Endothelial cell of umbilical vein (primary cell): ENCODE results near the gene HOXA10. TPM values are rescaled to one million over a fixed set of nuclear protein-coding genes. Genes with fewer than 3 reads are reported as not detected.

ENCODE experiments used
- BruUV-seq: library from RNA; stranded (reverse); fragments of 400-500 nt; replicated peaks from 2 replicates; lab custom pipeline; 2021; lab: Mats Ljungman, UMichigan
- CTCF ChIA-PET: fragments of 300-600, 350-600 bp; sonication (Branson Sonifier 250); formaldehyde crosslinking; loops from one replicate; lab custom pipeline; 2021; ENCODE audit warnings: antibody characterized with exemption, inconsistent platforms; lab: Charles Lee
- POLR2A ChIA-PET: fragments of 300-600, 350-600 bp; sonication (Branson Sonifier 250); formaldehyde crosslinking; loops from one replicate; lab custom pipeline; 2021; ENCODE audit warnings: antibody characterized with exemption, inconsistent platforms; lab: Charles Lee
- DNase-seq: peaks from one replicate; pipeline ENCODE4 v3.0.0-alpha.2; 2011; ENCODE audit warnings: low read depth, low spot score
- FAIRE-seq: peaks from 2 replicates; lab custom pipeline; 2011; peaks lifted over from hg19 to GRCh38; lab: Jason Lieb, UNC
- H2AFZ ChIP-seq: 2 replicates; pipeline ENCODE4 v1.6.0; 2012; ENCODE audit warnings: low read depth, low read length, control low read depth, inconsistent platforms
- H3K27ac ChIP-seq: 2 replicates; pipeline ENCODE4 v1.5.1; 2011; ENCODE audit warnings: low read depth, mild to moderate bottlenecking, control low read depth, low read length, moderate library complexity; ENCODE audit not compliant: insufficient read depth
- H3K27me3 ChIP-seq, 2 experiments: 2 replicates each; pipeline versions ENCODE4 v1.6.0 to v1.6.1; 2011; ENCODE audit warnings: low read length in 2 of 2, mixed read lengths in 1 of 2; ENCODE audit not compliant: control insufficient read depth in 2 of 2, insufficient read depth in 2 of 2
- H3K36me3 ChIP-seq, 2 experiments: 2 replicates in 1 of 2; 3 replicates in 1 of 2; pipeline ENCODE4 v1.5.1; 2011; ENCODE audit warnings: low read length in 2 of 2, mild to moderate bottlenecking in 1 of 2, moderate library complexity in 1 of 2; ENCODE audit not compliant: control insufficient read depth in 2 of 2, insufficient read depth in 2 of 2; ENCODE audit errors: extremely low read depth in 1 of 2
- H3K4me1 ChIP-seq: 3 replicates; pipeline ENCODE4 v1.5.1; 2011; ENCODE audit warnings: mild to moderate bottlenecking, low read length; ENCODE audit not compliant: control insufficient read depth, insufficient read depth; ENCODE audit errors: extremely low read depth
- H3K4me2 ChIP-seq: 2 replicates; pipeline ENCODE4 v1.6.1; 2011; ENCODE audit warnings: low read length, control low read depth, mixed read lengths; ENCODE audit not compliant: insufficient read depth
- H3K4me3 ChIP-seq, 3 experiments: fragments of 200-600 bp in 1 of 3; sonication (generic), shearing (Covaris generic) in 1 of 3; replicated peaks in 1 of 3; 2 replicates each; pipeline ENCODE4 v1.5.1; 2011 to 2016; ENCODE audit warnings: control low read depth in 3 of 3, low read length in 3 of 3, mild to moderate bottlenecking in 2 of 3, inconsistent platforms in 1 of 3, low read depth in 1 of 3, moderate library complexity in 1 of 3; ENCODE audit not compliant: insufficient read depth in 1 of 3
- H3K79me2 ChIP-seq: 2 replicates; pipeline ENCODE4 v1.6.0; 2012; ENCODE audit warnings: low read length, inconsistent platforms; ENCODE audit not compliant: control insufficient read depth, insufficient read depth
- H3K9ac ChIP-seq: replicated peaks from 2 replicates; pipeline ENCODE3; 2011; ENCODE audit warnings: low read length, control low read depth; ENCODE audit not compliant: insufficient read depth; ENCODE audit errors: extremely low read depth
- H3K9me1 ChIP-seq: replicated peaks from 3 replicates; pipeline ENCODE4 v1.6.0; 2011; ENCODE audit warnings: mild to moderate bottlenecking, low read length; ENCODE audit not compliant: control insufficient read depth, insufficient read depth; ENCODE audit errors: extremely low read depth
- H3K9me3 ChIP-seq: replicated peaks from 2 replicates; pipeline ENCODE4 v1.5.1; 2012; ENCODE audit warnings: low read length, inconsistent platforms; ENCODE audit not compliant: control insufficient read depth, insufficient read depth
- H4K20me1 ChIP-seq: replicated peaks from 2 replicates; pipeline ENCODE3; 2011; ENCODE audit warnings: mild to moderate bottlenecking, low read length; ENCODE audit not compliant: control insufficient read depth, insufficient read depth; ENCODE audit errors: extremely low read depth
- CTCF ChIP-seq, 2 donors: IDR thresholded peaks; 1 replicate in 1 of 2; 2 replicates in 1 of 2; pipeline ENCODE4 v1.5.1; 2011; ENCODE audit warnings: low read length in 2 of 2, mild to moderate bottlenecking in 2 of 2, moderate library complexity in 2 of 2, control low read depth in 1 of 2, inconsistent platforms in 1 of 2, low read depth in 1 of 2; ENCODE audit not compliant: insufficient read depth in 1 of 2; ENCODE audit errors: extremely low read depth in 1 of 2
- EZH2 ChIP-seq: IDR thresholded peaks from 2 replicates; pipeline ENCODE4 v1.6.1; 2012; ENCODE audit warnings: borderline replicate concordance, low read depth, mild to moderate bottlenecking, moderate library complexity, low read length, inconsistent platforms; ENCODE audit not compliant: severe bottlenecking
- FOS ChIP-seq: IDR thresholded peaks from 2 replicates; pipeline ENCODE4 v1.6.1; 2011; ENCODE audit warnings: mild to moderate bottlenecking, low read length, moderate library complexity, borderline replicate concordance; ENCODE audit not compliant: insufficient read depth
- GATA2 ChIP-seq: IDR thresholded peaks from 2 replicates; pipeline ENCODE4 v1.7.0; 2011; ENCODE audit warnings: low read depth, mild to moderate bottlenecking, moderate library complexity, mixed read lengths, low read length; ENCODE audit not compliant: insufficient read length, insufficient read depth
- JUN ChIP-seq: IDR thresholded peaks from 2 replicates; pipeline ENCODE4 v1.6.1; 2011; ENCODE audit warnings: borderline replicate concordance, low read depth; ENCODE audit not compliant: insufficient read length, insufficient read depth
- MAX ChIP-seq: IDR thresholded peaks from 2 replicates; pipeline ENCODE4 v1.6.1; 2011; ENCODE audit not compliant: insufficient read depth, insufficient read length
- MYC ChIP-seq: IDR thresholded peaks from one replicate; pipeline ENCODE4 v1.6.1; 2011; ENCODE audit warnings: mild to moderate bottlenecking, low read depth, low read length
- POLR2A ChIP-seq: IDR thresholded peaks from 2 replicates; pipeline ENCODE4 v1.6.1; 2012; ENCODE audit warnings: low read depth, mild to moderate bottlenecking, control low read depth, low read length
- POLR2AphosphoS5 ChIP-seq: IDR thresholded peaks from 2 replicates; pipeline ENCODE4 v1.6.1; 2012; ENCODE audit warnings: low read depth, mild to moderate bottlenecking, control low read depth, low read length, moderate library complexity; ENCODE audit not compliant: insufficient read depth
- dilution Hi-C: fragments of 300-500 bp; cut with MboI; formaldehyde crosslinking; loops from one replicate; pipeline ENCODE4 v1.15.0; 2019; ENCODE audit warnings: low sequenced_read_pairs; ENCODE audit not compliant: extremely low pct_ligation_motif_present
- intact Hi-C: fragments of 100-400 bp; cut with micrococcal nuclease; formaldehyde crosslinking; loops from one replicate; pipeline ENCODE4 v1.10.0; 2022
- polyA plus RNA-seq, 4 experiments: library from polyadenylated mRNA; depleted of rRNA in 3 of 4; stranded (reverse) in 3 of 4; unstranded in 1 of 4; fragments of >200 nt; gene quantifications; 2 replicates each; pipeline versions ENCODE4 v1.2.1 to v1.2.3, GENCODE V29; 2011 to 2012; ENCODE audit warnings: missing spikeins in 1 of 4
- total RNA-seq: library from RNA; stranded (reverse); gene quantifications from 2 replicates; pipeline ENCODE4 v1.2.3, GENCODE V29; 2021

HOXA10 gene
- total and polyA plus RNA-seq, 2 donors (not counting 3 experiments of a cell fraction or from before 2014, with no cell fraction given): 24.4 to 30.3 TPM

- Histone ChIP-seq H3K4me1 (peaks cover 66% of the 10 kb centered on the region), H3K9me3 (no peaks in the 10 kb centered on the region), H3K4me3 (peak overlapping the region; percentile 36 to 60 (median 58)), H3K9me1 (no peaks in the 10 kb centered on the region), H2AFZ (no peak overlapping the region), H3K79me2 (peaks cover 64% of the 10 kb centered on the region), H4K20me1 (no peaks in the 10 kb centered on the region), H3K27me3 (no peaks in the 10 kb centered on the region), H3K4me2 (peak overlapping the region; percentile 73), H3K9ac (peak overlapping the region; percentile 72), H3K27ac (peak overlapping the region; percentile 54), H3K36me3 (peaks cover 0 to 11% of the 10 kb centered on the region in 2 experiments)
- DNase-seq (peak; percentile 36), FAIRE-seq (no peak)
- intact Hi-C loops: loop anchor here (1.0 kb wide), 2 partner anchors 12 to 34 kb away; no protein-coding TSS in a partner anchor
- ChIA-PET POLR2A (interaction anchor here (0.7 to 1.6 kb wide), 2 partner anchors 23 to 211 kb away, joined by 4 read pairs; no protein-coding TSS in a partner anchor), CTCF (interaction anchor here (1.9 to 2.7 kb wide), 5 partner anchors 14 to 448 kb away, joined by 8 to 13 read pairs (median 11); partner anchors contain the start of gene HOXA5)
- peak; percentile 16 for TF ChIP-seq POLR2AphosphoS5
- TF ChIP-seq GATA2: no peak
- TF ChIP-seq JUN: no peak
- no peak for TF ChIP-seq EZH2
- peak; percentile 35 to 41 for TF ChIP-seq CTCF (IDR thresholded peaks at IDR 0.05; ENCODE audit: extremely low read depth in 1 of 2, insufficient read depth in 1 of 2, low read depth in 1 of 2, low read length in 2 of 2)
- no peak for TF ChIP-seq POLR2A
- TF ChIP-seq MAX: no peak
- TF ChIP-seq FOS: no peak
- TF ChIP-seq MYC: no peak
- dilution Hi-C loops: no loop called here
- BruUV-seq: no TSS peak
Measured at GRCh38 chr7:27129729-27130539, 44.2 kb downstream of the HOXA10 start.
